PC-3 (cell line): ENCODE measurements around the gene HAGHL. TPM values are rescaled to one million over a fixed set of nuclear protein-coding genes. Genes with fewer than 3 reads are reported as not detected.

Experiments used
- ATAC-seq: fragments of 200-7000 bp; cut with Tn5 transposase; 2 replicates; pipeline ENCODE4 v1.9.1; 2020; ENCODE audit warnings: mild to moderate bottlenecking, moderate library complexity
- BruUV-seq: library from RNA; stranded (reverse); fragments of 400-500 nt; replicated peaks from 2 replicates; lab custom pipeline; 2021; lab: Mats Ljungman, UMichigan
- CTCF ChIA-PET: fragments of 300-600 bp; sonication (Branson Sonifier 250); formaldehyde crosslinking; loops from one replicate; lab custom pipeline; 2022; ENCODE audit warnings: antibody characterized with exemption; lab: Charles Lee
- POLR2A ChIA-PET: fragments of 300-600 bp; sonication (Branson Sonifier 250); formaldehyde crosslinking; loops from one replicate; lab custom pipeline; 2022; ENCODE audit warnings: antibody characterized with exemption; ENCODE audit not compliant: unreplicated experiment; lab: Charles Lee
- DNase-seq: peaks from one replicate; pipeline ENCODE4 v3.0.0-alpha.2; 2015
- H2AFZ ChIP-seq: fragments of 300-600 bp; sonication (generic); 2 replicates; pipeline ENCODE4 v1.6.0; 2016; ENCODE audit warnings: antibody characterized with exemption, low read length
- H3F3A ChIP-seq: fragments of 300-600 bp; sonication (generic); one replicate; pipeline ENCODE4 v1.6.0; 2017; ENCODE audit warnings: antibody characterized with exemption, low read length, control low read depth, mild to moderate bottlenecking; ENCODE audit not compliant: unreplicated experiment
- H3K27ac ChIP-seq: fragments of 300-600 bp; sonication (generic); 2 replicates; pipeline ENCODE4 v1.5.1; 2016; ENCODE audit warnings: mild to moderate bottlenecking, low read length
- H3K27me3 ChIP-seq: fragments of 300-600 bp; sonication (generic); 2 replicates; pipeline ENCODE4 v1.6.1; 2016; ENCODE audit warnings: low read length, mixed read lengths
- H3K36me3 ChIP-seq: fragments of 300-600 bp; sonication (generic); 2 replicates; pipeline ENCODE4 v1.6.1; 2016; ENCODE audit warnings: low read depth, mixed run types, low read length, mixed read lengths
- H3K4me1 ChIP-seq: fragments of 300-600 bp; sonication (generic); 2 replicates; pipeline ENCODE4 v1.5.1; 2016; ENCODE audit warnings: low read length; ENCODE audit not compliant: insufficient read depth
- H3K4me2 ChIP-seq: fragments of 300-600 bp; sonication (generic); 2 replicates; pipeline ENCODE4 v1.6.0; 2016; ENCODE audit warnings: low read length
- H3K4me3 ChIP-seq: fragments of 300-600 bp; sonication (generic); 2 replicates; pipeline ENCODE4 v1.5.1; 2016; ENCODE audit warnings: mild to moderate bottlenecking, low read length, mixed read lengths
- H3K79me2 ChIP-seq: fragments of 300-600 bp; sonication (generic); 2 replicates; pipeline ENCODE4 v1.6.1; 2017; ENCODE audit warnings: low read length, mixed read lengths
- H3K9ac ChIP-seq: fragments of 300-600 bp; sonication (generic); 2 replicates; pipeline ENCODE4 v1.6.0; 2016; ENCODE audit warnings: mild to moderate bottlenecking, low read length
- H3K9me2 ChIP-seq: fragments of 300-600 bp; sonication (generic); replicated peaks from 2 replicates; pipeline ENCODE4 v1.6.1; 2016; ENCODE audit warnings: mixed run types, low read length, mixed read lengths
- H3K9me3 ChIP-seq: fragments of 300-600 bp; sonication (generic); 2 replicates; pipeline ENCODE4 v1.6.1; 2016; ENCODE audit warnings: low read length, mixed read lengths
- H4K20me1 ChIP-seq: fragments of 300-600 bp; sonication (generic); 2 replicates; pipeline ENCODE4 v1.6.1; 2016; ENCODE audit warnings: low read length, mixed read lengths
- CTCF ChIP-seq: fragments of 300-600 bp; sonication (generic); conservative IDR thresholded peaks from 2 replicates; pipeline ENCODE4 v1.5.1; 2017; ENCODE audit warnings: antibody characterized with exemption, low read depth, mild to moderate bottlenecking, low read length
- EZH2 ChIP-seq: fragments of 300-600 bp; sonication (generic); IDR thresholded peaks from one replicate; pipeline ENCODE4 v1.6.1; 2017; ENCODE audit warnings: antibody characterized with exemption, mild to moderate bottlenecking, low read length; ENCODE audit not compliant: unreplicated experiment
- EZH2phosphoT487 ChIP-seq: fragments of 300-600 bp; sonication (generic); IDR thresholded peaks from 2 replicates; pipeline ENCODE4 v1.6.1; 2018; ENCODE audit warnings: mild to moderate bottlenecking, antibody characterized with exemption, low read length, borderline replicate concordance
- intact Hi-C: fragments of 100-400 bp; cut with micrococcal nuclease; formaldehyde crosslinking; loops from 2 replicates; pipeline ENCODE4 v1.9.0; 2023
- total RNA-seq: library from RNA; depleted of rRNA; stranded (reverse); fragments of >200 nt; gene quantifications from 2 replicates; pipeline ENCODE4 v1.2.3, GENCODE V29; 2014

HAGHL gene
- total RNA-seq, 1 experiment from 2014 or later: 16.4 TPM

- DNase-seq (peak; percentile 72), ATAC-seq (peak; percentile 23)
- Histone ChIP-seq H3K4me3 (peak within 1 kb of the TSS; percentile 78), H3K9me3 (no peaks in the 10 kb centered on the region), H3K79me2 (peaks cover 35% of the 10 kb centered on the region), H3K36me3 (peaks cover 6% of the 10 kb centered on the region), H3F3A (no peaks in the 10 kb centered on the region), H3K9ac (peak within 1 kb of the TSS; percentile 74), H4K20me1 (peaks cover 10% of the 10 kb centered on the region; the same call in 1 of the 2 replicates), H3K4me2 (peak within 1 kb of the TSS; percentile 90), H2AFZ (peak within 1 kb of the TSS; percentile 71), H3K9me2 (no peaks in the 10 kb centered on the region), H3K27ac (peak within 1 kb of the TSS; percentile 59), H3K4me1 (peaks cover 26% of the 10 kb centered on the region), H3K27me3 (no peaks in the 10 kb centered on the region)
- TF ChIP-seq EZH2 (no peak), EZH2phosphoT487 (no peak), CTCF (no peak)
- POLR2A ChIA-PET: no interaction called here
- no TSS peak for BruUV-seq
- intact Hi-C loops: no loop called here
- CTCF ChIA-PET: no interaction called here
Measured at GRCh38 chr16:679814-680624, 46.9 kb upstream of the HAGHL start, which contains the start of gene STUB1. Gene STUB1 (plus strand): TSS chr16:680410. CDS start chr16:680526, 116 bp downstream.

GRCh38 chr16:680625-680945 lies 46.3 kb upstream of the HAGHL start:
- 0 out of 2 replicates have a peak overlapping the region, but pooled peaks have one; percentile 10 for H3K27ac ChIP-seq
- intact Hi-C loops: no loop called here
- H3K36me3 ChIP-seq: peaks cover 6% of the 10 kb centered on the region
- no peaks in the 10 kb centered on the region for H3K9me3 ChIP-seq
- H3K4me2 ChIP-seq: peak overlapping the region; percentile 90
- ATAC-seq (no peak), DNase-seq (no peak)
- POLR2A ChIA-PET: no interaction called here
- H4K20me1 ChIP-seq: peaks cover 10% of the 10 kb centered on the region; the same call in 1 of the 2 replicates
- peak overlapping the region; percentile 78 for H3K4me3 ChIP-seq
- no peak for TF ChIP-seq CTCF
- TF ChIP-seq EZH2: no peak
- TF ChIP-seq EZH2phosphoT487: no peak
- H3K9me2 ChIP-seq: no peaks in the 10 kb centered on the region
- H3K4me1 ChIP-seq: peaks cover 26% of the 10 kb centered on the region
- BruUV-seq: no TSS peak
- H2AFZ ChIP-seq: no peak overlapping the region
- H3K9ac ChIP-seq: peak overlapping the region; percentile 74
- no peaks in the 10 kb centered on the region for H3K27me3 ChIP-seq
- no peaks in the 10 kb centered on the region for H3F3A ChIP-seq
- CTCF ChIA-PET: no interaction called here
- H3K79me2 ChIP-seq: peaks cover 35% of the 10 kb centered on the region
